ENCODE results near the gene CDHR2.

DNA sequence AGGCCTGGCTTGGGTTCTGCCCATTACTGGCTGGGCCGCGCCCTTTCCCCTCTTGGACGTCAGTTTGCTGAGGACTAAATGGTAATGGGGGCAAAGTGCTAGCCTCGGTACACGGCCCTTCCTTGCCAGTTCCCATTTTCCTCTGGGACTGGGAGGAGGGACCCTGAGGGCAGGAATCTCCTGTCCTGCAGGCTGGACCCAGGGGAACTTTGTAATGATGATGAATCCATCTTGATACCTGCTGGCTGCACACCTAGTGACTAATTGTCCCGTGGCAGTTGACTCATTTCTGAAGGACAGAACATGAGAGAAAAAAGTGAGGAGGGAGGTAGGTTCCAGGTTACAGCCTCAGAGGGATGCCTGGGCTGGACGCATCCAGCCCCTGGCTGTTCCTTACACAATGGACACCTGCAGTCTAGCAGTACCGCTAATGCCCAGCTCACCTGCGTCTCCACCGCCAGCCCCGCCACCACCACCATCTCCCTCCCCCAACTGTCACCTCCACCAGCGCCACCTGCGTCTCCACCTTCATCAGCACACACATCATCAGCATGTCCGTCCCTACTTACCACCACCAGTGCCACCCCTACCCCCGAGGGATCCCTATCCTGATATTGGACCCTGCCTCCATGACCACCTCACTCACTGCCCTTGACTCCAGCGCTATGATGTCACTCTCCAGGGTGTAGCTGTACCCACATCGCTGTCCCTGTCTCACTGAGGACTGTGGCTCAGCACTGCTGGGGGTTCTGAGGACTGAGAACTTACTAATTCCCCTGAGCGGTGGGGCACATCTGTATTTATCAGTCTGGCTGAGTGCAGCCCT lies 4.3 kb downstream of the CDHR2 start:
- TF ChIP-seq POLR2A (IDR thresholded peaks at IDR 0.05) (no peak), POLR2AphosphoS5 (IDR thresholded peaks at IDR 0.05) (no peak)
- TF ChIP-seq, protein P1, sequence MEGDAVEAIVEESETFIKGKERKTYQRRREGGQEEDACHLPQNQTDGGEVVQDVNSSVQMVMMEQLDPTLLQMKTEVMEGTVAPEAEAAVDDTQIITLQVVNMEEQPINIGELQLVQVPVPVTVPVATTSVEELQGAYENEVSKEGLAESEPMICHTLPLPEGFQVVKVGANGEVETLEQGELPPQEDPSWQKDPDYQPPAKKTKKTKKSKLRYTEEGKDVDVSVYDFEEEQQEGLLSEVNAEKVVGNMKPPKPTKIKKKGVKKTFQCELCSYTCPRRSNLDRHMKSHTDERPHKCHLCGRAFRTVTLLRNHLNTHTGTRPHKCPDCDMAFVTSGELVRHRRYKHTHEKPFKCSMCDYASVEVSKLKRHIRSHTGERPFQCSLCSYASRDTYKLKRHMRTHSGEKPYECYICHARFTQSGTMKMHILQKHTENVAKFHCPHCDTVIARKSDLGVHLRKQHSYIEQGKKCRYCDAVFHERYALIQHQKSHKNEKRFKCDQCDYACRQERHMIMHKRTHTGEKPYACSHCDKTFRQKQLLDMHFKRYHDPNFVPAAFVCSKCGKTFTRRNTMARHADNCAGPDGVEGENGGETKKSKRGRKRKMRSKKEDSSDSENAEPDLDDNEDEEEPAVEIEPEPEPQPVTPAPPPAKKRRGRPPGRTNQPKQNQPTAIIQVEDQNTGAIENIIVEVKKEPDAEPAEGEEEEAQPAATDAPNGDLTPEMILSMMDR (IDR thresholded peaks at IDR 0.05): no peak

Data from suprapubic skin (tissue), 4 donors.